ENCODE measurements around the gene OLFM1.

OLFM1 gene

DNA sequence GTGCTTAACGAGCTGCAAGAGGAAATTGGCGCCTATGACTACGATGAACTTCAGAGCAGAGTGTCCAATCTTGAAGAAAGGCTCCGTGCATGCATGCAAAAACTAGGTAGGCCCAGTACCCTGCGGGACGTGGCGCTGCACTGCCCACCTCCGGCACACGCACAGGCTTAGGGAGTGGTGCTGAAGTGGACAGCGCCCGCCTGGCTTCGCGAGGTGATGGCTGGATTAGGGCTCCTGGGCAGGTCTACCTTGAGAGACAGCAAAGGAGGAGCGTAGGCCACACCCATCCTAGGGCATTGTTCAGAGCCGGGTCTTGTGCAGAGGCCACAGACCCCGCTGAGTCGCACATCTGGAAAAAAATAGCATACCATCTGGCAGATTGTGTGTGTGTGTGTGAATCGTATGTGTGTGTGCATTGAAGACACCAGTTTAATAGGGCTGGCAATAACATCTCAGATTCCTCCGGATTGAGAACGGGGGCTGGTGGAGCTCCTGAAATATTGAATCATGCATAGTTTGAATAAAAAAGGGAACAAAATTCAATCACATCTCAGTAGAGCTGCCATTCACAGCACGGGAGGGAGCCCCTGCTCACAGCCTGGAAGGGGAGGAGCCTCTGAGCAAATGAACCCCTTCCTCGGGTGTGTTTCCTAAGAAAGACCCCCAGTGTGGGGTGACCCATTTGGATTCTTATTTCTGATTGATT, 11.1 kb downstream of the OLFM1 start:
- Histone ChIP-seq H3K9me3 (replicated peaks; ENCODE audit: low read length) (no peaks in the 10 kb centered on the region), H3K4me3 (ENCODE audit: low read length) (no peak overlapping the region), H3K27me3 (ENCODE audit: control insufficient read depth, insufficient read depth, low read length) (no peaks in the 10 kb centered on the region), H3K9ac (ENCODE audit: low read depth, low read length) (no peak overlapping the region), H3K4me2 (ENCODE audit: low read length) (no peak overlapping the region), H3K36me3 (ENCODE audit: insufficient read depth, low read length) (no peaks in the 10 kb centered on the region), H3K4me1 (ENCODE audit: control insufficient read depth, insufficient read depth, low read length) (no peaks in the 10 kb centered on the region)

DNA sequence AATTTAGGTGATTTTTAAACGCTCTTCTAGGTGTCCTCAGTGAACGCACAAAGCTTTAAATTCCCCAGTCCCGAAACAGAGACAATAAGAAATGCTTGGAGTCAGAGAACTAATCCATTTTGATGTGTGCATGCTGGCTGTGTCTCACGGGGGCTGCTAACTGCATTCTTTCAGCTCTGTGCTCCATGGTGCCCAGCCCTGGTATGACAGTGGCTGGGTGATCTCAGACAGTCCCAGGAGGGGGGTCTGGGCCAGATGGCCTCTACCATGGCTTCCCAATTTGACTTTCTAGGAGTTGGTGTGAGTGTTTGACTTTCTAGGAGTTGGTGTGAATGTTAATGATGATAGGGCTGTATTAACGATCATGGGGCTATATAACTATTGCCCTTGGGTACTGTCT, 12.1 kb downstream of the OLFM1 start:
- H3K4me3 ChIP-seq (ENCODE audit: low read length): no peak overlapping the region
- no peak overlapping the region for H3K9ac ChIP-seq (ENCODE audit: low read depth, low read length)
- no peaks in the 10 kb centered on the region for H3K4me1 ChIP-seq (ENCODE audit: control insufficient read depth, insufficient read depth, low read length)
- no peak overlapping the region for H3K4me2 ChIP-seq (ENCODE audit: low read length)
- no peaks in the 10 kb centered on the region for H3K27me3 ChIP-seq (ENCODE audit: control insufficient read depth, insufficient read depth, low read length)
- no peaks in the 10 kb centered on the region for H3K9me3 ChIP-seq (replicated peaks; ENCODE audit: low read length)
- no peaks in the 10 kb centered on the region for H3K36me3 ChIP-seq (ENCODE audit: insufficient read depth, low read length)

- H3K27me3 ChIP-seq (ENCODE audit: control insufficient read depth, insufficient read depth, low read length): no peaks in the 10 kb centered on the region
- H3K9ac ChIP-seq (ENCODE audit: low read depth, low read length): no peak overlapping the region
- no peaks in the 10 kb centered on the region for H3K36me3 ChIP-seq (ENCODE audit: insufficient read depth, low read length)
- H3K4me1 ChIP-seq (ENCODE audit: control insufficient read depth, insufficient read depth, low read length): no peaks in the 10 kb centered on the region
- no peak overlapping the region for H3K4me3 ChIP-seq (ENCODE audit: low read length)
- no peaks in the 10 kb centered on the region for H3K9me3 ChIP-seq (replicated peaks; ENCODE audit: low read length)
- H3K4me2 ChIP-seq (ENCODE audit: low read length): no peak overlapping the region
Observed at GRCh38 chr9:135100241-135100681, 12.8 kb downstream of the OLFM1 start.

DNA sequence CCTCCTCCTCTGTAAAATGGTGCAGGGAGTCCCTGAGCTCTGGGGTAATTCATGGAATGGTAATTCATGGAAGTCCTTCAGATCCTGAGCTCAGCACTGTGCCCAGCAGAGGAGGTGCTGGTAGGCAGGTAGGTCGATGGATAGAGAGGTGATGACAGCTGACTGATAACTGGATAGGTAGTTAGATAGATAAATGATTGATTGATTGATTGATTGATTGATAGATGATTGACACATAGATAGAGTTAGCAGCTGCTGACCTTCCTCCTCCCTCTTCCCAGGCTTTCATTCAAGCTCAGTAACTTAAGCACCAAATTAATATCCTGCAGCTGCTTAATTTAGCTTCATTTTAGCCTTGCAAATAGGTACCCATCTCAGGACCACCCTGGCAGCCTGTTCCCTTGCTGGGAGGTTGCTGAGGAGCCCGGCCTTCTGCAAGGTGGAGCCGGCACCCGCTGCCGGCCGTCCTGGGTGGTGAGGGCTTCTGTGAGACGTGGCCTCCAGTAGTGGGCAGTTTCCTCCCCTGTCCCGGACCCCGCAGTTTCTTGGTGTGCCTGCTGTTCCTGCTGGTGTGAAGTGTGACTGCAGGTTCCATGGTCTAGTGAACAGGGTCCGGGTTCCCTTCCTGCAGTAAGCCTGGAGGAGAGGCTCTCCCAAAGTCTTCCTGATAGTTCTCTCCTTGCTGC, 13.4 kb downstream of the OLFM1 start:
- Histone ChIP-seq H3K4me2 (ENCODE audit: low read length) (no peak overlapping the region), H3K36me3 (ENCODE audit: insufficient read depth, low read length) (no peaks in the 10 kb centered on the region), H3K9me3 (replicated peaks; ENCODE audit: low read length) (no peaks in the 10 kb centered on the region), H3K4me3 (ENCODE audit: low read length) (no peak overlapping the region), H3K27me3 (ENCODE audit: control insufficient read depth, insufficient read depth, low read length) (no peaks in the 10 kb centered on the region), H3K9ac (ENCODE audit: low read depth, low read length) (no peak overlapping the region), H3K4me1 (ENCODE audit: control insufficient read depth, insufficient read depth, low read length) (no peaks in the 10 kb centered on the region)

GRCh38 chr9:135101486-135101885, 14.0 kb downstream of the OLFM1 start:
- Histone ChIP-seq H3K36me3 (ENCODE audit: insufficient read depth, low read length) (no peaks in the 10 kb centered on the region), H3K4me2 (ENCODE audit: low read length) (no peak overlapping the region), H3K4me3 (ENCODE audit: low read length) (no peak overlapping the region), H3K9ac (ENCODE audit: low read depth, low read length) (no peak overlapping the region), H3K27me3 (ENCODE audit: control insufficient read depth, insufficient read depth, low read length) (no peaks in the 10 kb centered on the region), H3K9me3 (replicated peaks; ENCODE audit: low read length) (no peaks in the 10 kb centered on the region), H3K4me1 (ENCODE audit: control insufficient read depth, insufficient read depth, low read length) (no peaks in the 10 kb centered on the region)

- H3K4me2 ChIP-seq (ENCODE audit: low read length): no peak overlapping the region
- no peaks in the 10 kb centered on the region for H3K9me3 ChIP-seq (replicated peaks; ENCODE audit: low read length)
- H3K36me3 ChIP-seq (ENCODE audit: insufficient read depth, low read length): no peaks in the 10 kb centered on the region
Observed at GRCh38 chr9:135101926-135102325, 14.5 kb downstream of the OLFM1 start.

GRCh38 chr9:135102331-135102730, 14.9 kb downstream of the OLFM1 start:
- no peaks in the 10 kb centered on the region for H3K4me1 ChIP-seq (ENCODE audit: control insufficient read depth, insufficient read depth, low read length)
- H3K27me3 ChIP-seq (ENCODE audit: control insufficient read depth, insufficient read depth, low read length): no peaks in the 10 kb centered on the region
- no peak overlapping the region for H3K4me3 ChIP-seq (ENCODE audit: low read length)
- no peaks in the 10 kb centered on the region for H3K9me3 ChIP-seq (replicated peaks; ENCODE audit: low read length)
- no peak overlapping the region for H3K4me2 ChIP-seq (ENCODE audit: low read length)
- H3K36me3 ChIP-seq (ENCODE audit: insufficient read depth, low read length): no peaks in the 10 kb centered on the region
- H3K9ac ChIP-seq (ENCODE audit: low read depth, low read length): no peak overlapping the region

More at GRCh38 chr9:135101926-135102325, 14.5 kb downstream of the OLFM1 start:
- H3K4me3 ChIP-seq (ENCODE audit: low read length): no peak overlapping the region
- no peak overlapping the region for H3K9ac ChIP-seq (ENCODE audit: low read depth, low read length)
- H3K27me3 ChIP-seq (ENCODE audit: control insufficient read depth, insufficient read depth, low read length): no peaks in the 10 kb centered on the region
- H3K4me1 ChIP-seq (ENCODE audit: control insufficient read depth, insufficient read depth, low read length): no peaks in the 10 kb centered on the region

DNA sequence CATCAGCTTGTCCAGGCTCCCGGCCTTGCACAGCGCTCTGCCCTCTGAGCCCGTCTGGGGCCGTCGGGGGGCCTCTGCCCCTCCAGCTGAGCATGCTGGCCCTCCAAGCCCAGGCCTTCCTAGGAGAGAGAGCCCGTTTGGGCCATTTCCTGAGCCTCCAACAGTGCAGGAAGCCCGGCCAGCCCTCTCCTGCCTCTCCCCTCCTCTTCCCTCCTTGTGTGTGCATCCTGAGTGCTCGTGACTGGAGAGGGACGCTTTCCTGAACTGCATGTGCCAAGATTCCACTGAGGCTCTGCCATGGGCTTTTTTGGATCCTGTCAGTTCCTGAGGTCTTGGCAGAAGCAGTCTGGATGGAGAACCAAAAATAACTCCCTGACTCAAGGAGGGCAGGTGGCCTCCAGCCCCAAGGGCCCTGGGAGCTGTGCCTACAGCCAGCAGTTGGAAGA, 15.6 kb downstream of the OLFM1 start:
- H3K36me3 ChIP-seq (ENCODE audit: insufficient read depth, low read length): no peaks in the 10 kb centered on the region
- H3K9me3 ChIP-seq (replicated peaks; ENCODE audit: low read length): no peaks in the 10 kb centered on the region
- H3K4me1 ChIP-seq (ENCODE audit: control insufficient read depth, insufficient read depth, low read length): no peaks in the 10 kb centered on the region
- no peak overlapping the region for H3K9ac ChIP-seq (ENCODE audit: low read depth, low read length)
- no peak overlapping the region for H3K4me2 ChIP-seq (ENCODE audit: low read length)
- H3K4me3 ChIP-seq (ENCODE audit: low read length): no peak overlapping the region
- H3K27me3 ChIP-seq (ENCODE audit: control insufficient read depth, insufficient read depth, low read length): no peaks in the 10 kb centered on the region

GRCh38 chr9:135103931-135104639, 16.6 kb downstream of the OLFM1 start:
- Histone ChIP-seq H3K9ac (ENCODE audit: low read depth, low read length) (no peak overlapping the region), H3K36me3 (ENCODE audit: insufficient read depth, low read length) (no peaks in the 10 kb centered on the region), H3K27me3 (ENCODE audit: control insufficient read depth, insufficient read depth, low read length) (no peaks in the 10 kb centered on the region), H3K4me2 (ENCODE audit: low read length) (no peak overlapping the region), H3K4me3 (ENCODE audit: low read length) (no peak overlapping the region), H3K4me1 (ENCODE audit: control insufficient read depth, insufficient read depth, low read length) (no peaks in the 10 kb centered on the region), H3K9me3 (replicated peaks; ENCODE audit: low read length) (no peaks in the 10 kb centered on the region)

DNA sequence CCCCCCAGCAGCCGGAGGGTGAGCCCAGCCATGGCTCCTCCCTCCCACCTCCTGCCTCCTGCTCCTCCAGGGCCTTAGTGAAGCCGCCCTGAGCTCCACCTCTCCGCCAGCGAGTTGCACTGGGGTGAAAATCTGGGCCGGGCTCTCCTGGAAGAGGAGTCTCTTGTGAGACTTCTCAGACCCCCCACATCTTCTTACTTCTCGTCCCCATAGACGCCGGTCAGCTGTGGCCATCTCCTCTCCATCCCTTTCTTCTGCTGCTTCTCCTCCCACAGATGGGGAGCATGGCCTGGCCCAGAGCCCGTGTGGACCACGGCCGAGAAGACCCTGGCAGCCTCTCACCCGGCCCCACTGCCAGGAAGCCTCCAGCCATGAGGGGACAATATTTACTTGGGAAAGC, 17.3 kb downstream of the OLFM1 start:
- H3K27me3 ChIP-seq (ENCODE audit: control insufficient read depth, insufficient read depth, low read length): no peaks in the 10 kb centered on the region

DNA sequence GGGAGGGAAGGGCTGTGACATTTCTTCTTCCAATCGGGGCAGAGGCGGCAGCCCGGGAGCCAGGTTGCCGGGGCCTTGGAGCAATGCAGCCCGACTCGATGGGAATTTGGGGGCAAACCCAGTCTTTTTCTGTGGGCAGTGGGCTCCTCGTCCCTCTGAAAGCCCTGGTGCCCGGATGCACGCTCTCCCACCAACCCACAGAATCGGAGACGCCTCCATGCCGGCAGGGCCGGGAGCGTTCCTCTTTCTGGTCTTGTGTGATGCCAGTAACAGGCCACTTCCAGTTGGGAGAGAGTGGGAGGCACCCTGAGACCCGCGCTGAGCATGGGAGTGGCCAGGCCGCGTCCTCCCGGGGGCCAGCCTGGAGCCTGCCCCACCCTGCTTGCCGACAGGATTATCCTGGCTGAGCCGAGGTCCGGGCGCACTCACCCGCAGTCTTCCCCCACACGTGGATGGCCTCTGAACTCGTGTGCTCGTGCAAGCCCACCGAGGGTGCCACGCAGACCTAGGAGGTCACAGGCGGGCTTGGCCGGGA, 17.8 kb downstream of the OLFM1 start:
- H3K9ac ChIP-seq (ENCODE audit: low read depth, low read length): no peak overlapping the region
- no peaks in the 10 kb centered on the region for H3K4me1 ChIP-seq (ENCODE audit: control insufficient read depth, insufficient read depth, low read length)
- no peak overlapping the region for H3K4me3 ChIP-seq (ENCODE audit: low read length)
- H3K36me3 ChIP-seq (ENCODE audit: insufficient read depth, low read length): no peaks in the 10 kb centered on the region
- H3K4me2 ChIP-seq (ENCODE audit: low read length): no peak overlapping the region
- no peaks in the 10 kb centered on the region for H3K27me3 ChIP-seq (ENCODE audit: control insufficient read depth, insufficient read depth, low read length)
- no peaks in the 10 kb centered on the region for H3K9me3 ChIP-seq (replicated peaks; ENCODE audit: low read length)

More for the DNA sequence above, 17.3 kb downstream of the OLFM1 start:
- Histone ChIP-seq H3K9me3 (replicated peaks; ENCODE audit: low read length) (no peaks in the 10 kb centered on the region), H3K36me3 (ENCODE audit: insufficient read depth, low read length) (no peaks in the 10 kb centered on the region), H3K9ac (ENCODE audit: low read depth, low read length) (no peak overlapping the region), H3K4me2 (ENCODE audit: low read length) (no peak overlapping the region), H3K4me3 (ENCODE audit: low read length) (no peak overlapping the region), H3K4me1 (ENCODE audit: control insufficient read depth, insufficient read depth, low read length) (no peaks in the 10 kb centered on the region)
